HepG2 (cell line): ENCODE results near the gene METTL26. TPM values are rescaled to one million over a fixed set of nuclear protein-coding genes. Genes with fewer than 3 reads are reported as not detected.

Experiments used
- CEBPB ChIP-seq: IDR thresholded peaks from 2 replicates; pipeline ENCODE4 v1.6.1; 2011; ENCODE audit warnings: low read depth, low read length, improper control_type of control experiment, borderline replicate concordance
- HNRNPL ChIP-seq: fragments of 200-400 bp; formaldehyde crosslinking; IDR thresholded peaks from 2 replicates; pipeline ENCODE4 v1.6.1; 2017; ENCODE audit warnings: mild to moderate bottlenecking, low read depth, low read length
- IRF9 ChIP-seq: sonication (generic); formaldehyde crosslinking; IDR thresholded peaks from 2 replicates; pipeline ENCODE4 v1.8.0; 2022; ENCODE audit warnings: missing genetic modification reagents, mild to moderate bottlenecking, borderline replicate concordance
- RBM22 ChIP-seq: fragments of 200-400 bp; formaldehyde crosslinking; optimal IDR thresholded peaks from 2 replicates; pipeline ENCODE3; 2017; ENCODE audit warnings: mild to moderate bottlenecking, low read length, moderate library complexity
- RBM39 ChIP-seq: fragments of 200-400 bp; formaldehyde crosslinking; IDR thresholded peaks from one replicate; pipeline ENCODE4 v1.6.1; 2018; ENCODE audit warnings: antibody characterized with exemption, mild to moderate bottlenecking, low read depth, low read length; ENCODE audit not compliant: poor library complexity, severe bottlenecking
- SNAPC4 ChIP-seq: sonication (generic); formaldehyde crosslinking; IDR thresholded peaks from 2 replicates; pipeline ENCODE4 v1.4.0; 2020; ENCODE audit warnings: mild to moderate bottlenecking, missing genetic modification reagents
- SOX6 ChIP-seq, 2 experiments: fragments of 450-650 bp in 1 of 2; sonication (generic) in 1 of 2; formaldehyde crosslinking in 1 of 2; IDR thresholded peaks; 2 replicates each; pipeline versions ENCODE4 v1.4.0 to v1.6.1; 2017 to 2020; ENCODE audit warnings: antibody characterized with exemption in 1 of 2, mild to moderate bottlenecking in 1 of 2, missing genetic modification reagents in 1 of 2
- ZMAT5 ChIP-seq: sonication (generic); formaldehyde crosslinking; IDR thresholded peaks from 2 replicates; pipeline ENCODE4 v1.5.0; 2020; ENCODE audit warnings: mild to moderate bottlenecking, low read depth, missing genetic modification reagents, borderline replicate concordance
- ZNF260 ChIP-seq: sonication (generic); formaldehyde crosslinking; IDR thresholded peaks from 2 replicates; pipeline ENCODE4 v1.4.0; 2020; ENCODE audit warnings: missing genetic modification reagents, low read depth, mild to moderate bottlenecking, borderline replicate concordance
- ZNF337 ChIP-seq: sonication (generic); formaldehyde crosslinking; IDR thresholded peaks from 2 replicates; pipeline ENCODE4 v1.5.1; 2020; ENCODE audit warnings: missing genetic modification reagents, low read depth, mild to moderate bottlenecking, borderline replicate concordance
- ZNF556 ChIP-seq: sonication (generic); formaldehyde crosslinking; IDR thresholded peaks from 2 replicates; pipeline ENCODE4 v1.4.0; 2020; ENCODE audit warnings: mild to moderate bottlenecking, missing genetic modification reagents, borderline replicate concordance
- ZNF605 ChIP-seq: sonication (generic); formaldehyde crosslinking; IDR thresholded peaks from 2 replicates; pipeline ENCODE4 v1.8.0; 2022; ENCODE audit warnings: mild to moderate bottlenecking, missing genetic modification reagents
- ZNF768 ChIP-seq: sonication (generic); formaldehyde crosslinking; IDR thresholded peaks from 2 replicates; pipeline ENCODE4 v1.4.0; 2020; ENCODE audit warnings: missing genetic modification reagents
- ZNF788 ChIP-seq: sonication (generic); formaldehyde crosslinking; IDR thresholded peaks from 2 replicates; pipeline ENCODE4 v1.5.0; 2020; ENCODE audit warnings: mild to moderate bottlenecking, missing genetic modification reagents, borderline replicate concordance
- ZNF850 ChIP-seq: sonication (generic); formaldehyde crosslinking; conservative IDR thresholded peaks from 2 replicates; pipeline ENCODE4 v1.9.0; 2021; ENCODE audit warnings: mild to moderate bottlenecking, missing genetic modification reagents
- polyA plus RNA-seq, 8 experiments: library from polyadenylated mRNA; depleted of rRNA in 3 of 8; stranded (reverse) in 7 of 8; unstranded in 1 of 8; fragments of >200 nt; fragmentation: Illumina TruSeq in 4 of 8; extraction: Trizol in 4 of 8; gene quantifications; 2 replicates each; pipeline versions ENCODE4 v1.2.1 to v1.2.3, GENCODE V29; 2011 to 2016; ENCODE audit warnings: low read depth in 4 of 8, missing spikeins in 1 of 8, mixed read lengths in 1 of 8; ENCODE audit not compliant: insufficient read depth in 1 of 8
- total RNA-seq, 5 experiments: library from RNA; depleted of rRNA; stranded (reverse); fragments of >200 nt; fragmentation: Illumina TruSeq; extraction: Trizol; gene quantifications; 2 replicates each; pipeline ENCODE4 v1.2.3, GENCODE V29; 2016; ENCODE audit warnings: low read depth in 1 of 5
- TF ChIP-seq, protein P1 (sequence below): sonication (generic); formaldehyde crosslinking; IDR thresholded peaks from 2 replicates; pipeline ENCODE4; 2020; ENCODE audit warnings: missing genetic modification reagents, mild to moderate bottlenecking, borderline replicate concordance
- TF ChIP-seq, protein P2 (sequence below): IDR thresholded peaks from 2 replicates; pipeline ENCODE4 v1.6.1; 2016; ENCODE audit warnings: missing genetic modification reagents, missing compliant biosample characterization

Gene METTL26
- total and polyA plus RNA-seq, 2 of the 13 experiments (the other 11 are each of a cell fraction or from before 2014, with no cell fraction given): 65.5 to 70.1 TPM

- TF ChIP-seq ZMAT5 (CRISPR knock-in tag) (no peak), RBM39 (peak; percentile 80), SOX6 (IDR thresholded peaks at IDR 0.05) (no peak), SOX6 (CRISPR knock-in tag; IDR thresholded peaks at IDR 0.05) (peak; percentile 43; the same call in 1 of the 2 replicates), CEBPB (peak; percentile 41; the same call in 1 of the 2 replicates), ZNF556 (CRISPR knock-in tag) (peak; percentile 28; the same call in 1 of the 2 replicates), ZNF605 (CRISPR knock-in tag) (no peak), ZNF337 (CRISPR knock-in tag) (0 out of 2 replicates have a peak, but pooled peaks have one; percentile 43), ZNF768 (CRISPR knock-in tag) (peak; percentile 69; the same call in 1 of the 2 replicates), HNRNPL (peak; percentile 73; the same call in 1 of the 2 replicates), RBM22 (peak; percentile 93), ZNF260 (CRISPR knock-in tag) (no peak), SNAPC4 (no peak), ZNF850 (CRISPR knock-in tag) (no peak), ZNF788 (peak; percentile 85; the same call in 1 of the 2 replicates), IRF9 (peak; percentile 84)
- TF ChIP-seq, protein P1, sequence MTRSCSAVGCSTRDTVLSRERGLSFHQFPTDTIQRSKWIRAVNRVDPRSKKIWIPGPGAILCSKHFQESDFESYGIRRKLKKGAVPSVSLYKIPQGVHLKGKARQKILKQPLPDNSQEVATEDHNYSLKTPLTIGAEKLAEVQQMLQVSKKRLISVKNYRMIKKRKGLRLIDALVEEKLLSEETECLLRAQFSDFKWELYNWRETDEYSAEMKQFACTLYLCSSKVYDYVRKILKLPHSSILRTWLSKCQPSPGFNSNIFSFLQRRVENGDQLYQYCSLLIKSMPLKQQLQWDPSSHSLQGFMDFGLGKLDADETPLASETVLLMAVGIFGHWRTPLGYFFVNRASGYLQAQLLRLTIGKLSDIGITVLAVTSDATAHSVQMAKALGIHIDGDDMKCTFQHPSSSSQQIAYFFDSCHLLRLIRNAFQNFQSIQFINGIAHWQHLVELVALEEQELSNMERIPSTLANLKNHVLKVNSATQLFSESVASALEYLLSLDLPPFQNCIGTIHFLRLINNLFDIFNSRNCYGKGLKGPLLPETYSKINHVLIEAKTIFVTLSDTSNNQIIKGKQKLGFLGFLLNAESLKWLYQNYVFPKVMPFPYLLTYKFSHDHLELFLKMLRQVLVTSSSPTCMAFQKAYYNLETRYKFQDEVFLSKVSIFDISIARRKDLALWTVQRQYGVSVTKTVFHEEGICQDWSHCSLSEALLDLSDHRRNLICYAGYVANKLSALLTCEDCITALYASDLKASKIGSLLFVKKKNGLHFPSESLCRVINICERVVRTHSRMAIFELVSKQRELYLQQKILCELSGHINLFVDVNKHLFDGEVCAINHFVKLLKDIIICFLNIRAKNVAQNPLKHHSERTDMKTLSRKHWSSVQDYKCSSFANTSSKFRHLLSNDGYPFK: no peak
- TF ChIP-seq, protein P2, sequence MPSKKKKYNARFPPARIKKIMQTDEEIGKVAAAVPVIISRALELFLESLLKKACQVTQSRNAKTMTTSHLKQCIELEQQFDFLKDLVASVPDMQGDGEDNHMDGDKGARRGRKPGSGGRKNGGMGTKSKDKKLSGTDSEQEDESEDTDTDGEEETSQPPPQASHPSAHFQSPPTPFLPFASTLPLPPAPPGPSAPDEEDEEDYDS (CRISPR knock-in tag): peak; percentile 75; the same call in 1 of the 2 replicates
These were observed 12.9 kb upstream of the METTL26 start, which contains the start of gene WDR90 (continued) for GRCh38 chr16:648781-649589.
